Stomach (tissue), 9 donors: Measurements from ENCODE around the gene ABCF2. TPM values are rescaled to one million over a fixed set of nuclear protein-coding genes. Genes with fewer than 3 reads are reported as not detected.

Source experiments
- DNase-seq, 2 donors: peaks; one replicate each; pipeline versions ENCODE4 v3.0.0 to v3.0.0-alpha.2; 2013 to 2019
- H3K27ac ChIP-seq, 5 donors: fragments of 200-600 bp in 4 of 5; sonication (generic) in 4 of 5; one replicate each; pipeline ENCODE4 v1.5.1; 2013 to 2019; ENCODE audit warnings: mild to moderate bottlenecking in 1 of 5, moderate library complexity in 1 of 5
- H3K27me3 ChIP-seq, 3 donors: fragments of 200-600 bp; sonication (generic); one replicate each; pipeline ENCODE4 v1.5.1; 2017 to 2019; ENCODE audit warnings: mixed run types in 1 of 3
- H3K36me3 ChIP-seq, 4 donors: fragments of 200-600 bp; sonication (generic); 1 replicate in 3 of 4; 2 replicates in 1 of 4; pipeline ENCODE4 v1.5.1; 2016 to 2019
- H3K4me1 ChIP-seq, 4 donors: fragments of 200-600 bp; sonication (generic); one replicate each; pipeline ENCODE4 v1.5.1; 2016 to 2019
- H3K4me3 ChIP-seq, 4 donors: fragments of 200-600 bp; sonication (generic) in 3 of 4; one replicate each; pipeline ENCODE4 v1.5.1; 2016 to 2019; ENCODE audit warnings: mild to moderate bottlenecking in 1 of 4
- H3K9me3 ChIP-seq, 4 donors: fragments of 200-600 bp; sonication (generic); one replicate each; pipeline ENCODE4 v1.5.1; 2016 to 2019
- EP300 ChIP-seq: sonication (generic); formaldehyde crosslinking; IDR thresholded peaks from one replicate; pipeline ENCODE4 v1.6.1; 2017; ENCODE audit warnings: antibody characterized with exemption
- POLR2A ChIP-seq, 4 donors: fragments of 450-650 bp; IDR thresholded peaks; one replicate each; pipeline ENCODE4 v1.6.1; 2016; ENCODE audit warnings: antibody characterized with exemption in 4 of 4, control low read depth in 2 of 4, mild to moderate bottlenecking in 1 of 4, moderate library complexity in 1 of 4
- POLR2AphosphoS5 ChIP-seq, 3 donors: sonication (generic); formaldehyde crosslinking; IDR thresholded peaks; one replicate each; pipeline ENCODE4 v1.6.1; 2016; ENCODE audit warnings: antibody characterized with exemption in 3 of 3
- WGBS, 5 donors: extraction: QIAGEN DNeasy Blood & Tissue Kit in 3 of 5; methylation state at CpG; one replicate each; pipeline versions ENCODE4 v1.1.5 to v1.1.7; 2013 to 2018; 5-methylcytosine and 5-hydroxymethylcytosine counted together
- intact Hi-C: fragments of 100-400 bp; cut with DNase I; formaldehyde crosslinking; loops from one replicate; pipeline ENCODE4 v1.15.1; 2023; ENCODE audit warnings: low total_unique reads
- polyA plus RNA-seq, 3 donors: library from polyadenylated mRNA; stranded (reverse); fragments of 200-250 nt; gene quantifications; one replicate each; pipeline ENCODE4 v1.2.3, GENCODE V29; 2013
- total RNA-seq, 5 donors: library from RNA; depleted of rRNA; stranded (reverse); fragments of >200 nt; gene quantifications; one replicate each; pipeline versions ENCODE4 v1.1.0 to v1.2.3, GENCODE V29; 2014 to 2016
- TF ChIP-seq, protein P1 (sequence below), 7 experiments: fragments of 450-650 bp in 4 of 7; fragments of 200-600 bp in 3 of 7; sonication (generic) in 3 of 7; IDR thresholded peaks; one replicate each; pipeline ENCODE4 v1.5.1; 2016 to 2019; ENCODE audit warnings: antibody characterized with exemption in 7 of 7, control low read depth in 2 of 7, mild to moderate bottlenecking in 1 of 7
- donor health status: healthy with polysubstance abuse.
- donor health status: Bipolar disorder and iron deficiency.
- donor health status: healthy.

ABCF2 gene
- total and polyA plus RNA-seq, 8 donors = 5.2 to 28.0 (median 15.2) TPM

DNA sequence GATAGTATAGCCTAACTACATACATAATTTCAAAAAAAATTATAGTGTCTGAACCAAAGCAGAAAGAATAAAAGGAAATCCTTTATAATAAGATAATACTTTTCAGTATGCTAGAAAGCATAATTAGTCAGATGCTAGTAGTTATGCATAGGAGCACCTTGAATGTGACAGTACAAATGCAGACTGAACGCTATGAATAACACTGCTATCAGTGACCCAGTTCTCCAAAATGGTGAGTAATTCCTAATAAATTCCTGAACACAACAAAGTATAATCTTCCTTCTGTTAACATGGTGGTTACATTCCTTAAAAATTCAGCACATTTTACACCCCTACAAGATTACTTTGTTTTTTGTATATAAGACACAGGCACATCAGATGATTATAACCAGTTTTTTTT is 4.1 kb upstream of the ABCF2 start:
- Histone ChIP-seq H3K9me3 (no peaks in the 10 kb centered on the region), H3K27ac (no peak overlapping the region), H3K27me3 (no peaks in the 10 kb centered on the region), H3K36me3 (peaks cover 9 to 17% (median 14%) of the 10 kb centered on the region in 4 donors), H3K4me3 (no peak overlapping the region), H3K4me1 (peaks cover 22 to 59% (median 49%) of the 10 kb centered on the region in 4 donors)
- no peak for DNase-seq
- 60 to 81% (median 74%) methylated on average over 1 of the region's 1 CpG for WGBS, 5 donors
- intact Hi-C loops = no loop called here
- TF ChIP-seq EP300 = no peak
- no peak for TF ChIP-seq POLR2AphosphoS5 (IDR thresholded peaks at IDR 0.05)
- no peak for TF ChIP-seq POLR2A (IDR thresholded peaks at IDR 0.05)
- TF ChIP-seq, protein P1, sequence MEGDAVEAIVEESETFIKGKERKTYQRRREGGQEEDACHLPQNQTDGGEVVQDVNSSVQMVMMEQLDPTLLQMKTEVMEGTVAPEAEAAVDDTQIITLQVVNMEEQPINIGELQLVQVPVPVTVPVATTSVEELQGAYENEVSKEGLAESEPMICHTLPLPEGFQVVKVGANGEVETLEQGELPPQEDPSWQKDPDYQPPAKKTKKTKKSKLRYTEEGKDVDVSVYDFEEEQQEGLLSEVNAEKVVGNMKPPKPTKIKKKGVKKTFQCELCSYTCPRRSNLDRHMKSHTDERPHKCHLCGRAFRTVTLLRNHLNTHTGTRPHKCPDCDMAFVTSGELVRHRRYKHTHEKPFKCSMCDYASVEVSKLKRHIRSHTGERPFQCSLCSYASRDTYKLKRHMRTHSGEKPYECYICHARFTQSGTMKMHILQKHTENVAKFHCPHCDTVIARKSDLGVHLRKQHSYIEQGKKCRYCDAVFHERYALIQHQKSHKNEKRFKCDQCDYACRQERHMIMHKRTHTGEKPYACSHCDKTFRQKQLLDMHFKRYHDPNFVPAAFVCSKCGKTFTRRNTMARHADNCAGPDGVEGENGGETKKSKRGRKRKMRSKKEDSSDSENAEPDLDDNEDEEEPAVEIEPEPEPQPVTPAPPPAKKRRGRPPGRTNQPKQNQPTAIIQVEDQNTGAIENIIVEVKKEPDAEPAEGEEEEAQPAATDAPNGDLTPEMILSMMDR (IDR thresholded peaks at IDR 0.05) = no peak

DNA sequence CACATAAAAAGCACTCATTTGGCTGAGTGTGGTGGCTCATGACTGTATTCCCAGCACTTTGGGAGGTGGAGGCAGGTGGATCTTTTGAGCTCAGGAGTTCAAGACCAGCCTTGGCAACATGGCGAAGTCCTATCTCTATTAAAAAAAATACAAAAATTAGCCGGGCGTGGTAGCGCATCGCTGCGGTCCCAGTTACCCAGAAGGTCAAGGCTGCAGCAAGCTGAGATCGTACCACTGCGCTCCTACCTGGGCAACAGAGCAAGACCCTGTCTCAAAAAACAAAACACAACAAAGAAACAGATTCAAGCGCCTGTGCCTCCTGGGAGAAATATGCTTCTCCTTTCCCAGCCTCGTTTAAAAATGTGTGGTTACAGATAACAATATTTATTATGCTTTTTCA is 2.2 kb upstream of the ABCF2 start:
- H3K27me3 ChIP-seq = no peaks in the 10 kb centered on the region
- no peak for DNase-seq
- WGBS, 5 donors = 86 to 93% (median 89%) methylated on average over 10 of the region's 10 CpGs

DNA sequence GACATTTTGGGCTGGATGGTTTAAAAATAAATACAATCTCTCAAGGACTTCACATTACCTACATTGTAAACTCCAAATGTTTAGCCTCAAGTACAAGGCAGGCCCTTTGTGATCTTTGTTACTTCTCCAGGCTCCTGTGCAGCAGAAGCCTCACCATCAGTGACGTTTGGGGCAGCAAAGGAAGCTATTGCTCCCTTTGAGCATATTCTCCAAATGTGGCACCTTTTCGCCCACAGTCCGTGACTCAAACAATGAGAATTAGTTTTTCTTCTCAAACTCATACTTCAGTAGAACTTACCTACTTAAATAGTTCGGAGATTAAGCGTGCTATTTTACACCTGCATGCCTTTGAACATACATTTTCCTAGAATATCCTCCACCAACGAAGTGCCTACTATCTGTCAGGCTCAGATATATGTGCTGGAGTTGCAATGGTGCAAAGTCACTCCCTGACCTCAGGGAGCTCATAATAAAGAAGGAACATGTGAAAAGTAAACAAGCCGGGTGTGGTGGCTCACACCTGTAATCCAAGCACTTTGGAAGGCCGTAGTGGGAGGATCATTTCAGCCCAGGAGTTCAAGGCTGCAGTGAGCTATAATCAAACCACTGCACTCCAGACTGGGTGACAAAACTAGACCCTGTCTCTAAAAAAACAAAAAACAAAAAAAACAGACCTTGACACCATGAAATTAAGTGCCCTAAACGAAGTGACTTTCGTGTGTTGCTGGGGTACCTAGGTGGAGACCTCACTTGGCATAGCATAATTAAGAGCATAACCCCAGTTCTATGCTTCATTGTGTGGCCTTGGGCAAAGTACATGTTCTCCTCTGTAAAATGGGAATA is 1.2 kb upstream of the ABCF2 start:
- Histone ChIP-seq H3K4me1 (peaks cover 21 to 46% (median 39%) of the 10 kb centered on the region in 4 donors), H3K27me3 (no peaks in the 10 kb centered on the region), H3K36me3 (peaks cover 16 to 23% (median 18%) of the 10 kb centered on the region in 4 donors), H3K9me3 (no peaks in the 10 kb centered on the region), H3K27ac (peak overlapping the region in 4 of 5 donors; percentile 73 to 91 (median 84)), H3K4me3 (peak overlapping the region; percentile 68 to 99 (median 89))
- TF ChIP-seq EP300 (no peak), POLR2AphosphoS5 (IDR thresholded peaks at IDR 0.05) (no peak), POLR2A (IDR thresholded peaks at IDR 0.05) (no peak)
- TF ChIP-seq, protein P1 (IDR thresholded peaks at IDR 0.05) = no peak
- intact Hi-C loops = no loop called here
- WGBS, 5 donors = 48 to 64% (median 56%) methylated on average over 10 of the region's 10 CpGs
- no peak for DNase-seq

More for the DNA sequence above, 2.2 kb upstream of the ABCF2 start:
- H3K36me3 ChIP-seq = peaks cover 6 to 13% (median 8%) of the 10 kb centered on the region in 4 donors
- H3K4me1 ChIP-seq = peaks cover 30 to 56% (median 49%) of the 10 kb centered on the region in 4 donors
- H3K27ac ChIP-seq = no peak overlapping the region
- TF ChIP-seq POLR2A (IDR thresholded peaks at IDR 0.05) (no peak), EP300 (no peak), POLR2AphosphoS5 (IDR thresholded peaks at IDR 0.05) (no peak)
- TF ChIP-seq, protein P1 (IDR thresholded peaks at IDR 0.05) = no peak
- H3K4me3 ChIP-seq = no peak overlapping the region
- intact Hi-C loops = no loop called here
- H3K9me3 ChIP-seq = no peaks in the 10 kb centered on the region

DNA sequence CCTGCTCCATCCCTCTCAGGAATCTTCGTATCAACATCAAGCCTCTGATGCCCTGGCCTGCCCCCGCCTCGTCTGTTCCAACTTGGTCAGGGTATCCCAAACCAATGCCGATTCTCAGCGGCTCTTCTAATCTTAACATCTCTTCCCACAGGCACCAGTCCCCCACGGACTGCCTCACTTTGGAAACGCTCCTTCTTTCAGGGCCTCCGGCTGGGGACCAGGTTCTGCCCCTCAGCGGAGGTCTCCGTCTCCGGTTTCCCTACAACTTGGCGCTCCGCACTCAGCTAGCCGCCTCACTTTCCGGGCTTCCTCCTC is 488 bp downstream of the ABCF2 start:
- intact Hi-C loops = no loop called here

More for the DNA sequence above, 488 bp downstream of the ABCF2 start:
- no peak for DNase-seq
- H3K36me3 ChIP-seq = peaks cover 32 to 40% (median 36%) of the 10 kb centered on the region in 4 donors
- H3K27ac ChIP-seq = peak overlapping the region; percentile 33 to 91 (median 83)
- H3K9me3 ChIP-seq = no peaks in the 10 kb centered on the region
- H3K4me1 ChIP-seq = peaks cover 19 to 36% (median 30%) of the 10 kb centered on the region in 4 donors
- TF ChIP-seq POLR2A (IDR thresholded peaks at IDR 0.05) = no peak
- TF ChIP-seq, protein P1 (IDR thresholded peaks at IDR 0.05) = no peak
- no peak for TF ChIP-seq EP300
- no peak for TF ChIP-seq POLR2AphosphoS5 (IDR thresholded peaks at IDR 0.05)
- no peaks in the 10 kb centered on the region for H3K27me3 ChIP-seq
- WGBS, 5 donors = 0 to 1% (median 1%) methylated on average over 15 of the region's 15 CpGs
- H3K4me3 ChIP-seq = peak overlapping the region; percentile 68 to 99 (median 89)
